CD1c-positive myeloid dendritic cell (primary cell): Measurements from ENCODE around the gene PPP2R2D.
A peak's percentile ranks its signal among the peaks of the same experiment; 100 is the strongest.

Experiments used
- DNase-seq: peaks from one replicate; pipeline ENCODE4 v3.0.0-alpha.2; 2016; ENCODE audit errors: extremely low spot score

PPP2R2D gene

DNA sequence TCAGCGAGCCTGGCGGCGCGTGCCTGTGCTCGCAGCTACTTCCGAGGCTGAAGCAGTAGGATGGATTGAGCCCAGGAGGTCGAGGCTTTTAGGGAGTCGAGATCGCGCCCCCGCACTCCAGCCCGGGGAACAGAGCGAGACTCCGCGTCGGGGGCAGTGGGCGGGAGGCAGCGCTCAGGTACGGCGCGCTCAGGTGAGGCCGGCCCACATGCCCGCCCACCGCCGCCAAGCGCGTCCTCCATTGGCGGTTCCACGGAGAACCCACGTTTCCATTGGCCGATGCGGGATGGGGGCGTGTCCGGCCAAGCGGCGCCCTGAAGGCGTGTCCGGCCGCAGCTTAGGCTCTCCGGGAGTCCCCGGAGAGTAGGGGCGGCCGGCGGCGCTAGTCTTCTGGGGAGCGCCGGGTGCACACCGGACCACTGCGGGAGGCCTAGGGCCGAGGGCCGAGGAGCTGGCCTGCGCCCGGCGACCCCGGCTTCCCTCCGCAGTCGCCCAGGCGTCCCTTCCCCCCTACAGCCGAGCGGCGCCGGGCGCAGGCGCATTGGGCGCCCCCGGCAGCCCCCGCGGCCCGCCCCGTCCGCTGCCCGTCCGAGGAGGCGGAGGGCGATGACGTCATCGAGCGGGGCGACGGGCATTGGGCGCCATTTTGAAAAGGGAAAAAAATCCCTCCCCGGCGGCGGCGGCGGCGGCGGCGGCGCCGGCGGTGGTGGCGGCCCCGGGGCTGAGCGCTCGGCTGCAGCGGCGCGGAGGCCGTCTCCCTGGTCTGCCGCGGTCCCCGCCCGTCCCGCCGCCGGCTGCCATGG lies at the start of gene PPP2R2D:
Gene PPP2R2D (plus strand): TSS at position 659 of the 803 bp plus-strand sequence. CDS start 141 bp downstream, at position 800.
- DNase-seq, result peak; percentile 98

DNA sequence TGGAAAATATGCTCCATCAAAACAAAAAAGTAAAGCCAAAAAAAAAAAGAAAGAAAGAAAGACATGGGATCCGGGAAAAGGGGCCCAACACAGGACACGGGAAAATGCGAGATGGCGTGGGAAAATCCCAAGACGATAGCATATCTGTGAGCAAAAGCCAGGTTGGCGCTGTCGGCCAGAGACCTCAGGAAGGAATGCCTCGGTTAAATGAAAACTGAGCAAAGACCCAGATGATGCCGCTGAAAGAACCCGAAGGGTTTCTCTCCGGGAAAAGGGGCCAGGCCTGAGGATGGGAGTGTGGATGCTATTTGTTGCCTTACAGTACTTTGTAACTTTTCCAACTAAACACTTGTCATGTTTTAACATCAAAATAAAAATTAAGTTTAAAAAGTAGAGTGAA lies 49.5 kb upstream of the PPP2R2D start:
- DNase-seq, result no peak

DNA sequence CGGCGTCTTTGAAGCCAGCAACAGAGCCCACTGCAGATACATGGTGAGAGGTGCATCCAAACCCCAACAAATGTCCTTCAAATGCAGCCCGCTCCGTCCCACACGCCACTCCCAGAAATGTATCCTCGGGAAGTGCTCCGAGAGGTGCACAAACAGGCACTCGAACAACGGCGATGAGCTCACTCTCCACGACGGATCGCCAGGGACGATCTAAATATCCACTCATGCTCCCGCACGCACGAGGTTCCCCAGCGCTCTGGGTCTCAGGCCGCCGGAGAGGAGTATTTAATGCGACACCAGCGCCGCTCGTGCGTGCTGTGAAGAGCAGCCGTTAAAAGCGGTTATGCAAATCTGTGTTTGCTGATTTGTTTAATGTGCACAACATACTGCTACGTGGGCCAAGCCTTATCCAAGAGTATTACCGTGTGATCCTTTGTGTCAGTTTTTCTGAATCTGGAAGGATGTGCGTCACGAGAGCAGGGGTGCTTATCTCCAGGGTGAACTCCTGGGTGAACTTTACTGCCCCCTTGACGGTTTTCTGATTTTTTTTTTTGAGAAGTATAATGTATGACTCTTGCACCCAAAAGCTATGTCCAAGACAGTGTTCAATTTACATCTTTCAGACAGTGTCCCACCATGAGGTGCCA lies 48.5 kb upstream of the PPP2R2D start:
- DNase-seq, result no peak

DNA sequence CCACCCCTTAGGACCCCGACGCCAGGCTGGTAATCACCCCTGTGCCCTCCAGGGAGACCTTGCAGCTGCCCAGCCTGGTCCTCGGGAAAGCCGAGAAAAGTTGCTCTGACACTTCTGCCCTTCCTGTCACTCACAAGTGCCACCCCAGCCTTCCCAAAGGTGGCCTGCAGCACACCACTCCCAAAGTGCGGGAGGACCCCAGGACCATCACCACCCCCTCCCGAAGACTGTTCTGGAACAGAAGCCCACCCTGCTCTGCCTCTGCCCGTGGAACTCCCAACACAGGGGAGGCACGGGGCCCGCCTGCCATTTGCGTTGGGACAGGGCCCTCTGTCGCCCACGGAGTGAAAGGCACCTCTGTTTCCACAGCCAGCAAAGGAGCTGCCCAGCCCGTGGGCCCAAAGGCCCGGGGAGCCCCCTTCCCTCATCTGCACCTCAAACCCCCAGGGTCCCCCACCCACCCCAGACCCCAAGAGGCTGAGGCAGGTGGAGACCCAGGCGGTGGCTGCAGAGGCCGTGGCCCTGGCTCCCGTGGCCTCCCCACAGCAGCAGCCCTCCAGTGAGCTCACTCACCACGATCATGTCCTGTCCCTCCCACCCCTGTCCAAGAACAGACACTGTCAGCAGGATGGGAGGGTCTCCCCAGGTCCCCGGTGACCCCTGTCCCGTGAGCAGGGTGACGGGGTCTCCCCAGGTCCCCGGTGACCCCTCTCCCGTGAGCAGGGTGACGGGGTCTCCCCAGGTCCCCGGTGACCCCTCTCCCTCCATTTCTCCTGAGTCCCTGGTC lies 47.8 kb upstream of the PPP2R2D start:
- no peak for DNase-seq

DNA sequence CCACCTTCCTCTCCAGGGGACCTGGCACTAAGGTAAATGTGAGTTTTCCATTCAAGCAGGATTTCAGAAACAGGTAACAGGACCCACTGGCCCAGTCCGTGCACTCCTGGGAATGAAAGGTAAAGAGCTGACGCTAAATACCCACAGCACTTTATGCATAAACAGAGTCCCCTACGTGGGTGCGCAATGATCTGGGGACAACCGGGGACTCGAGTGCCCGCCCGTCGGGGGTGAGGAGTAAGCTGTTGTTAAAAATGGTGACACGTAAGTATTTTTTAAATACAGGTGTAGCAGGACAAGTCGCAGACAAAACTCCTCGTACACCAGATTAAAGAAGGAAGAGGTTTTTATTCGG lies 47.2 kb upstream of the PPP2R2D start:
- DNase-seq, result no peak

DNA sequence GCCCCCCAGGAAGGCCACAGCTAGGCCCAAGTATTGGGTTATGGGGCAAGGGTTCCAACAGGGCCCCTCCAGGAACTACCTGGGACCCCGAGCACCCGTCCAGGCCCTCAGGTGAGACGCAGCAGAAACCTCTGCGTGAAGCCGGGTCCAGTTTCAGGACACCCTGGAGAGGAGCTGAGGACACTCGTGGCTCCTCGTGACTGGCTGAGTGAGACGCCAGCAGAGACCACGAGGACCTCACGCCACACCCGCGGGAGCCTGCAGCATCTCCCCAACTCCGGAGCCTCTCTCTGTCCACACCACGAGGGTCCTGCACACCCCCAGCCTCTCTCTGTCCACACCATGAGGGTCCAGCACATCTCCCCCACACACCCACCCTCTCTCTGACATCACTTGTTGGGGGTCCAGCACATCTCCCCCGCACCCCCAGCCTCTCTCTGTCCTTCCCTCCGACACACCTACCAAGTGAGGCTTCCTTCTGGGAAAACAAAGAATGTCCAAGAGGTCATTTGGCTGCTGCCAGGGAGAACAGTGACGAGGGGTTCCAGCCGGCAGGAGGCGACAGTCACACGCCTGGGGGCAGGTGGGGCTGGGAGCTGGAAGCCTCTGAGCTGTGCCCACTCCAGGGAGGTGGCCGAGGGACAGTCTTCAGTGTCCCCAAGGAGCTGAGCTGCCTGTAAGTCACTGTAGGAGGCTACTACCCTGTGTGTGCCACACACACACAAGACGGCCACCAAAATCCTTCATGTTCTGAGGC lies 46.1 kb upstream of the PPP2R2D start:
- DNase-seq, result no peak

DNA sequence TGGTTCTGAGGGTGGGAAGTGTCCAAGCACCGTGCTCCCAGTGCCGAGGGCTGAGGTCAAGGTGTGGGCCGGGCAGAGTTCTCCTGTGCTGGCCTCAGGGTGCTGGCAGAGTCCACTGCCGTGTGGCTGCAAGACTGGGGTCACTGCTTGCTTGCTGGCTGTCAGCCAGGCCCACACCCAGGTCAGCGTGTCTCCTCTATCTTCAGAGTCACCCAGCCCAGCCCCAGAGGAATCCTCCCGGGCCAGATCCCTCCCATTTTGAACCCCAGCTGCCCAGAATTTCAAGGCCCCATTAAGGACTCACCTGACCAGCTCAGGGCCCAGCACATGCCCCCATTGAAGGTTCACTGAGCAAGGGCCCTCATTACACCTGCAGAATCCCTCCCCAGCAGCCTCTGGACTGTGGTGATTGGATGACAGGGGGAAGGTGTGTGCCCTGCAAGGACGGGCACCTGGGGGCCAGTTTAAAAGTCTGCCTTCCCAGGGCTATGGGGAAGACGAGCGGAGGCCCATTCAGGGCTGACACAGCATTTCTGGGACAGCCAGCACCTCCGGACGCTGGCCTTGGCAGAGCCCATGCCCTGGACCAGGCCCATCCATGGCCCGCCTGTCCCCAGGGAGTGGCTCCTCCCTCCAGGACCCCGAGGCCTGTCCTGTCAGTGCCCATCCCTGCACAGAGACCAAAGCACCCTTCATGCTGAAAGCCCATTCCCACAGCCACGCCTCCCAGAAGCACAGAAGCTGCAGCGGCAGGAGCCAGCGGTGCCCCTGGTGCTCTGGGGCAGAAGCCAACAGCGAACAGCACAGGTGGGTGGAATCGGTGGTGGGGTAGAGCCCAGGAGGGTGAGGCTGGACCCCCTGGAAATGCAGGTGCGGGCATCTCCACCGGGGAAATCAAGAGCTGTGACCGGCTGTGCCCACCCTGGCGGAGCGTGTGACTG lies 45.1 kb upstream of the PPP2R2D start:
- no peak for DNase-seq

DNA sequence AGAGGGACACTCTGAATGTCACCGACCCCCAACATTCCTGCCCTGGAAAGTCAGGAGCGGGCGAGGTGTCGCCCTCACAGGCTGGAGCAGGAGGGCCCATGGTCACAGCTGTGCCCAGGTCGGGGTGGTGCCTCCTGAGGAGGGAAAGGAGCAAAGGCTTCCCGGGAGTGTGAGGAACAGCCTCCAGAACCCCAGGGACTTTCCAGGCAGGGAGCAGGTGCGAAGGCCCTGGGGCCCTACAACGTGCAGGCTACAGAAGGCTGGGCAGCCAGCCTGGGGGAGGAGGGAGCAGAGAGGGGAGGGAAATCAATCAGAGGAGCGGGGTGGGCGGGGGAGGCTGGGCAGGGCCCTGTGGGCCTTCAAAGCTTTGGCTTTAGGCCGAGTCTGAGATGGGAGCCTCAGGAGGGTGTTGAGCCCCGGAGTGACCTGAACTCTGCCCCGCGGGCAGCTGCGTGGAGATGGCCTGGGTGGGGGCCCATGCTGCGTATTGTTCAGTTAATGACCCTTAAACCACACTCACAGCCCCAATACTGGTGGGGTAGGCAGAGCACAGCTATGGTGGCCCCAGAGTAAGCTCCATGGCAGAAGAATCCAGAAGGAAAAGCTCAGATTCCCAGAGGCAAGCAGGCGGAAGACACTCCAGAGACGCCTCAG lies 44.2 kb upstream of the PPP2R2D start:
- DNase-seq, result no peak

DNA sequence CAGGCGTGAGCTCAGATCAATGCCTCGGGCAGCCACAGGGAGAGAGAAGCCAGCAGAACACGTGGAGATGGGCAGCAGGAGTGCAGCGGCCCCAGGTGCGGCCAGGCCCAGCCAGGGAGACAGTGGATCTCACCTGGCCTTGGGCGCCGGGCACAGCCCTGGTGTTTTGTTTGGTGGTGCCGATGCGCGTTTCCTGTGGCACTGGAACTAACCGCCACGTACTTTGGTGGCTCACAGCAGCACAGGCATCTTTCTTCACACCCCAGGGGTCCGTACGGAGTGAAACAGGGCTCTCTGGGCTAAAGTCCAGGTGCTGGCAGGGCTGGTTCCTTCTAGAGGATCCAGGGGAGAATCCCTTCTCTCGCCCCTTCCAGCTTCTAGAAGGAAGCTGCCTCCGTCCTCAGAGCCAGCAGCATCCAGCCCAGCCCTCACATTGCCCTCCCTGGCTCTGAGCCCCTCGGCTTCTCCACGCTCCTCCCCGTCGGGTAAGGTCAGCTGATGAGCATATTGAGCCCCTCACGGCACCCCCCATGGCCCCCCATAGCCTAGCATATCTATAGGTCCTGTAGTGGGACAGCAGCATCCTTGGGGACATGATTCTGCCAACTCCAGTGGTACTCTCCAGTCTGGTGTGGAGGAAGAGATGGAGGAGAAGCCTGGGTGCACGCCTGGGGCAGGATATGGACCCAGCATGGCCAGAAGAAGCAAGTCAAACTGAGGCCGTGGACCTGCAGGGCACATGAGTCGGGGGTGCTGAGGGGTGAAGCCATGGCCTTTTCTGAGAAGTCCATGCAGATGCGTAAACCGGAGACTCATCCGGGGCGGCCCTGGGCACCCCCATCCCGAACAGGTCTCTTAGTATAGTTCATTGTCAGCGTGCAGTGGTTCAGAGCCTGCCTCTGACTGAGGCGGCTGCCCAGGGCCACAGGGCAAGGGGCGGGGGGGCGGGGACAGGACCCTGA lies 43.4 kb upstream of the PPP2R2D start:
- no peak for DNase-seq

DNA sequence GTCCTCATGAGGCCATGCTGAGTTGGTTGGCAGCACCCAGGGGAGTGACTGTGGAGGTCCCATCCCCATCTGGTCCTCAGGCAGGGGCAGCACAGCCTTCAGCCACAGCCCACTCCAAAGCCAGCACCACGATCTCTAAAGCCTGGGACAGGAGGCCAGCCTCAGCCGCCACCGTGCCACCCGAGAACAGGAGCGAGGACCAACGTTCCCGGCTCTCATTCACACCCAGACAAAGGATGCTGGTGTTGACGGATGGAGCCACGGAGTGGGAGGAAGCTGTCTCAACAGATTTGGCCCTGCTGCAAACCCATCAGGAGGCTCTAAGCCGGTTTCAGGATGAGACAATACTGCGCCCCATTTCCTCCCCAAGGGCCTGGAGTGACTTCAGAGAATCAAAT lies 42.7 kb upstream of the PPP2R2D start:
- DNase-seq, result no peak

DNA sequence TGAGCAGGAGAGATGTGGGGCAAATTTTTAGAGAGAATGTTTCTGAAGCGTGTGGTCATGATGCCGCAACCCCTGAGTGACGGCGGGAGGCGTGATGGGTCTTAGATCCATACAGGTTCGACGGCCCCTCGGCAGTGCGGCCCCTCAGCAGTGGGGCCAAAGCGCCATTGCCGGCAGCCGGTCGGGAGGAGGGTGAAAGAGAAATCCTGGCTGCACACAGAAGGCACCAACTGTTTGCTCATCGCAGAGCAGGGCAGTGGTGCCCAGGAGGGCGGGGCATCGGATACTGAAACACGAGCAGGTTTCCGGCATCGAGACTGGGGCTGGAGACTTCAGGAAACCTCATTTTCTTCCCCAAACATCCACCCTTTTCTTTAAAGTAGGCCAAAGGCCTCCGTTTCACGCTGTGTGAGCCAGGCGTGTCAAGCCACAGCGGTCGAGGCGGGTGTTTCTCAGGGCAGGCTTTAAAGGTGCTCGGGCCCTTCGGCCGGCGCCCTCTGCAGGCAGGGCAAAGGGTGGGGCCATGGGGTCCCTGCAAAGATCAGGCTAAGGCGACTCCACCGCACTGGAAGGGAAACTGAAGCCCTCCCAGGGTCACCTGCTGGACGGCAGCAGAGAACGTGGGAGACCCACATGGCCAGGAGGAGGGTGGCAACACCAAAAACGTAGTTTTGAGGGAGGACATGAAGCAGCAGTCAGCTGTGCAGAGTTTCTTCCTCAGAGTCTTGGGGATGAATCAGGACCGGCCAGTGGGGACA lies 42.0 kb upstream of the PPP2R2D start:
- DNase-seq, result no peak

DNA sequence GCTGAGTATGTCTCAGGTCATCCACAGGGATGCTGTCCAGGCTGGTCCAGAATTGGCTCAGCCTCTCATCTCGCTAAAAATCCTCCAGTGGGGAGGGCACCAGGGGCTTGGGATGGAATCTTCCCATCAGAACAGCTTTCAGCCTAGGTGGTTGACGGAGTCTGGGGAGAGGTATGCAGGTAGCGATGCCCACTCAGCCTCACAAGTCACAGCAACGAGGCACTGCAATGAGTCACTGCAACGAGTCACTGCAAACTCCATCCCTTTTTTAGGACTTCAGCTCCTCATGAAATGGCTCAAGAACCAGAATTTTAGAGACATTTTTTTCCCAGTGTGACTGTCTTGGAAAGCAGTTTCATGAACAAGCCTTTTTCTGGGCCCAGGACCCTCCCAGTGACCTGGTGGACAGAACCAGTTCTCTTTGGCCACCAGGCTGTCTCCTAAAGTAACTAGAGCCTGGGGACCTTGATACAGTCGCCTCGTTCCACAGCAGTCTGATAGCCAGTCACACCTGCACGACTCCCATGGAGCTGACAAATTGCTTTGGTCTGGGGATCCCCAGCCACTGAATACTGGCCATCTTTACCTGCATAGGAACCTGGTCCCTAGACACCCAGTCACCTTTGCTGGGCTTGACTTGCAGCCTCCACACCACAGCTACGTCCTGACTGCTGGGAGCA lies 41.3 kb upstream of the PPP2R2D start:
- DNase-seq, result no peak

DNA sequence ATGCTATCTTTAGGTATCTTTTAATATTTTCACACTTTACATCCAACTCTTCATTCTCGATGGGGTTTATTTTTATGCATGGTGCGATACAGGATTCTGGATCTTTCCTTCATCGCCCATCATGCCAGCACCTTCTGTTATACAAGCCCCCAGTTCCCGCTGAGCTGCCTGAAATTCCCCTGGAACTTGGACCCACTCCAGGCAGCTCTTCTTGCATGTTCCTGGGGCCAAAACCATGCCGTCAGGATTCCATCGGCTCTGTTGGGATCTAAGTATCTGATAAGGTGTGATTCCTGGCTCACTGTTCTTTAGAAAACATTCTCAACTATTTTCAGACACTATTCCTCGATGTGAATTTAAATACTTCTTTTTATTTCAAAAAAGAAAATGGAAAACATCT lies 40.5 kb upstream of the PPP2R2D start:
- DNase-seq, result no peak

DNA sequence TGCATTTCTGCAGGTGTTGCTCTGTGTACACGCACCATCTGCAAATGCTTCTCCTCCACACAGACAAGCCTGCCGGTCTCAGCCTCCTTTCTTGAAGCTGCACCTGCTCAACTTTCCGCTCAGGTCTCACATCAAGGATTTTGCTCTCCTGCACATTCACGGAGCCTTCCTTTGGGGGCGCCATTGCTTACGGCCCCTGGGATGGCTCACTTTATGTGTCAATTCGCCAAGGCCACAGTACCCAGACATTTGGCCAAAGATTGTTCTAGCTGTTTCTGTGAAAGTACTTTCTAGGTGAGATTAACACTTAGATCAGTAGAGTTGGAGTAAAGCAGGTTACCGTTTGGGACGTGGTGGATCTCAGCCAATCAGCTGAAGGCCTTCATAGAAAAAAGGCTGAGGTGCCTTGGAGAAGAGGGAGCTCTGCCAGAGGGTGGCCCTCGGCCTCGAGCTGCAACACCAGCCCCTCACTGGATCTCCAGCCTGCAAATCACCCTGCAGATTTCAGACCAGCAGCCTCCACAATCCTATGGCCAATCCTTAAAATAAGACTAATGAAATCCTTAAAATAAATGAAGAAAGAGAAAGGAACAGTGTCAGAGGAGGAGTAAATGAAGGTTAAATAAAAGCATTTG lies 39.9 kb upstream of the PPP2R2D start:
- DNase-seq, result no peak

DNA sequence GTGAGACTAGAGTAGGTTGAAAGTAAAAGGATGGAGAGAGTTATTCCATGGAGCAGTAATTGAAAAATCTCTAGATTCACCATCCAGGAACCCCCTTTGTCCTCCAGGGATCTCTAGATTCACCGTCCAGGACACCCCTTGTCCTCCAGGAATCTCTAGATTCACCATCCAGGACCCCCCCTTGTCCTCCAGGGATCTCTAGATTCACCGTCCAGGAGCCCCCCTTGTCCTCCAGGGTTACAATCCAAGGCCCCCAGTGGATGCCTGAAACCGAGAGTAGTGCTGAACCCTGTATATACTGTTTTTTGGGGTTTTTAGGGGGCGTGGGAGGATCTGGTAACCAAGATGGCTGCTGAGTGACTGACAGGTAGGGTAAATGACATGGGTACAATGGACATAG lies 38.3 kb upstream of the PPP2R2D start:
- no peak for DNase-seq

DNA sequence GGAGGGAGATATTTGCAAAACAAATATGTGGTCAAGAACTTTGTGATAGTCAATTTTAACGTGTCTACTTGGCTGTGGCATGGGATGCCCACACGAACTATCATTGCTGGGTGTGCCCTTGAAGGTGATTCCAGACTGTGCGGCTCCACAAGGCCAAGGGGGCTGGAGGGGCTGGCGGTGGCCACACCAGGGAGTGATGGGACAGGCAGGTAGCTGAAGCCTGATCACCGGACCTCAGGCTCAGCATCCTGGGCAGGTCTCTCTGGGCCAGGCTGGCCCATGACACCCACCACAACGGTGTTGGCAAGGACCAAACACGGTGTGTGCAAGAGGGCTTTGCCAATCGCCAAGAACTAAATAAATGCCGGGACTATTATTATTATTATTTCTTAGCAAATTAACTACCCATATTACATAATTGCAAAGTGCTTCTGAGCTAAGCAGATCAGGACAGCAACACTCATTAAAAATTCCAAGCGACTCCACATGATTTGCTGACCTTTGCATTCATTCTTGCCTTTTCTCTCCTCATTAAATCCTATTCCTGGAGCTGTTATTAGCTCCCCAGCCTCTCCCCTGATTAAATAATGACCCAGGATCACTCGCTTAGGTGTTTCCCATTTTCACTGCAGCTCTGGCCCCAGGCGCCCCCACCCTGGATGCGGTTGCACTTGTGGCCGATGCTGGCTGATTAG lies 35.4 kb upstream of the PPP2R2D start:
- DNase-seq, result no peak

DNA sequence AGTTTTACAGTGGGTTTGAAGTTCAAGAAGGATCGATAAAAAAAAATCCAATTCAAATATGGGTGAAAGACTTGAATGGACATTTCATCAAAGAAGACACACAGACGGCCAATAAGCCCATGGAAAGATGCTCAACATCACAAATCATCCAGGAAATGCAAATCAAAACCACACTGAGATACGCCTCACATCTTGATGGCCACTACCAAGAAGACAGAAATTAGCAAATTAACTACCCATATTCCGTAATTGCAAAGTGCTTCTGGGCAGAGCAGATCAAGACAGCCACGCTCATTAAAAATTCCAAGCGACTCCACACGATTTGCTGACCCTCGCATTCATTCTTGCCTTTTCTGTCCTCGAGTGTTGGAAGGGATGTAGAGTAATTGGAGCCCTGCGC lies 34.1 kb upstream of the PPP2R2D start:
- no peak for DNase-seq
